HepG2 (cell line): Measurements from ENCODE around the gene SCYL1. TPM values are rescaled to one million over a fixed set of nuclear protein-coding genes. Genes with fewer than 3 reads are reported as not detected.
A peak's percentile ranks its signal among the peaks of the same experiment; 100 is the strongest.

Experiments
- ATAC-seq: fragments of 200-7000 bp; cut with Tn5 transposase; 3 replicates; pipeline ENCODE4 v1.9.1; 2020; ENCODE audit warnings: mild to moderate bottlenecking, moderate library complexity
- BruUV-seq: library from RNA; stranded (reverse); fragments of 400-500 nt; replicated peaks from 2 replicates; lab custom pipeline; 2021; lab: Mats Ljungman, UMichigan
- CTCF ChIA-PET: fragments of 300-600 bp; formaldehyde crosslinking; extraction: SDS; loops from one replicate; lab custom pipeline; 2021; ENCODE audit warnings: low total read pairs, inconsistent platforms, low intra/inter-chr PET ratio; lab: Yijun Ruan, JAX
- POLR2A ChIA-PET: fragments of 350-600 bp; sonication (Branson Sonifier 250); formaldehyde crosslinking; loops from one replicate; lab custom pipeline; 2020; ENCODE audit warnings: antibody characterized with exemption, inconsistent platforms; lab: Yijun Ruan, JAX
- DNase-seq: peaks from one replicate; pipeline ENCODE4 v3.0.0-alpha.2; 2015; ENCODE audit warnings: low spot score
- FAIRE-seq: peaks from 3 replicates; lab custom pipeline; 2011; peaks lifted over from hg19 to GRCh38; lab: Jason Lieb, UNC
- H2AFZ ChIP-seq: one replicate; pipeline ENCODE4 v1.6.1; 2011; ENCODE audit warnings: low read length, inconsistent platforms
- H3K27ac ChIP-seq: fragments of 300-600 bp; 3 replicates; pipeline ENCODE4 v1.8.0; 2011; ENCODE audit warnings: mixed run types, mild to moderate bottlenecking, mixed read lengths, low read length, inconsistent platforms; ENCODE audit not compliant: insufficient read depth; ENCODE audit errors: extremely low read length
- H3K27me3 ChIP-seq, 2 experiments: fragments of 200-600 bp in 1 of 2; 2 replicates in 1 of 2; 3 replicates in 1 of 2; pipeline versions ENCODE4 v1.6.0 to v1.8.0; 2011; ENCODE audit warnings: low read length in 2 of 2, mild to moderate bottlenecking in 2 of 2, moderate library complexity in 2 of 2, inconsistent platforms in 1 of 2; ENCODE audit not compliant: insufficient read depth in 2 of 2, control insufficient read depth in 1 of 2
- H3K36me3 ChIP-seq, 2 experiments: fragments of 200-600 bp in 1 of 2; replicated peaks in 1 of 2; 2 replicates in 1 of 2; 3 replicates in 1 of 2; pipeline versions ENCODE4 v1.5.1 to v1.8.0; 2011; ENCODE audit warnings: low read length in 2 of 2, inconsistent platforms in 1 of 2; ENCODE audit not compliant: insufficient read depth in 2 of 2, control insufficient read depth in 1 of 2
- H3K4me1 ChIP-seq: 2 replicates; pipeline ENCODE4 v1.5.1; 2012; ENCODE audit warnings: low read length, inconsistent platforms; ENCODE audit not compliant: insufficient read depth
- H3K4me2 ChIP-seq: 2 replicates; pipeline ENCODE4 v1.6.0; 2011; ENCODE audit warnings: low read depth, low read length, inconsistent platforms
- H3K4me3 ChIP-seq, 3 experiments: fragments of 200-600 bp in 1 of 3; sonication (generic), shearing (Covaris generic) in 1 of 3; replicated peaks in 1 of 3; 2 replicates each; pipeline ENCODE4 v1.5.1; 2011 to 2016; ENCODE audit warnings: low read length in 3 of 3, inconsistent platforms in 2 of 3, low read depth in 2 of 3, mild to moderate bottlenecking in 2 of 3, control low read depth in 1 of 3, mixed read lengths in 1 of 3; ENCODE audit not compliant: insufficient read depth in 1 of 3
- H3K79me2 ChIP-seq: one replicate; pipeline ENCODE4 v1.6.1; 2011; ENCODE audit warnings: low read length, inconsistent platforms; ENCODE audit not compliant: insufficient read depth
- H3K9ac ChIP-seq: 2 replicates; pipeline ENCODE4 v1.6.0; 2011; ENCODE audit warnings: mild to moderate bottlenecking, low read depth, low read length, inconsistent platforms; ENCODE audit not compliant: insufficient read depth
- H3K9me3 ChIP-seq: 2 replicates; pipeline ENCODE4 v1.5.1; 2012; ENCODE audit warnings: mild to moderate bottlenecking, low read length
- H4K20me1 ChIP-seq: 2 replicates; pipeline ENCODE4 v1.6.0; 2011; ENCODE audit warnings: inconsistent platforms, mild to moderate bottlenecking, low read length, moderate library complexity; ENCODE audit not compliant: insufficient read depth
- CENPBD1 ChIP-seq: sonication (generic); formaldehyde crosslinking; IDR thresholded peaks from 2 replicates; pipeline ENCODE4 v1.8.0; 2022; ENCODE audit warnings: missing genetic modification reagents, low read depth, mild to moderate bottlenecking, borderline replicate concordance
- HNRNPK ChIP-seq: fragments of 200-400 bp; formaldehyde crosslinking; IDR thresholded peaks from 2 replicates; pipeline ENCODE4 v1.6.1; 2018; ENCODE audit warnings: low read length, low read depth, moderate library complexity, mild to moderate bottlenecking; ENCODE audit not compliant: poor library complexity, severe bottlenecking
- IKZF4 ChIP-seq: sonication (generic); formaldehyde crosslinking; IDR thresholded peaks from 2 replicates; pipeline ENCODE4 v1.5.1; 2020; ENCODE audit warnings: borderline replicate concordance, mild to moderate bottlenecking, low read depth, missing genetic modification reagents; ENCODE audit errors: not compliant biosample characterization
- NFAT5 ChIP-seq: sonication (generic); formaldehyde crosslinking; IDR thresholded peaks from 2 replicates; pipeline ENCODE4 v1.4.0; 2020; ENCODE audit warnings: missing genetic modification reagents
- PCBP2 ChIP-seq: fragments of 200-400 bp; formaldehyde crosslinking; optimal IDR thresholded peaks from 2 replicates; pipeline ENCODE3; 2018; ENCODE audit warnings: low read length, low read depth; ENCODE audit not compliant: poor library complexity, severe bottlenecking
- SIX4 ChIP-seq: sonication (generic); formaldehyde crosslinking; IDR thresholded peaks from 2 replicates; pipeline ENCODE4 v1.4.0; 2020; ENCODE audit warnings: missing genetic modification reagents
- TFDP1 ChIP-seq: IDR thresholded peaks from 2 replicates; pipeline ENCODE4 v1.6.1; 2016; ENCODE audit warnings: missing compliant biosample characterization, missing genetic modification reagents, borderline replicate concordance
- TRIM22 ChIP-seq: fragments of 450-650 bp; IDR thresholded peaks from 2 replicates; pipeline ENCODE4 v1.6.1; 2017
- ZNF337 ChIP-seq: sonication (generic); formaldehyde crosslinking; IDR thresholded peaks from 2 replicates; pipeline ENCODE4 v1.5.1; 2020; ENCODE audit warnings: missing genetic modification reagents, low read depth, mild to moderate bottlenecking, borderline replicate concordance
- whole genome bisulfite sequencing: methylation state at CpG from one replicate; pipeline ENCODE4 v1.1.6; 2017; ENCODE audit warnings: low lambda C conversion rate; 5-methylcytosine and 5-hydroxymethylcytosine counted together
- in situ Hi-C: cut with HindIII; loops from 2 replicates; pipeline ENCODE4 v1.10.0; 2017; ENCODE audit warnings: low pct_unique_long_range_greater_than_20kb; ENCODE audit not compliant: extremely low pct_ligation_motif_present
- intact Hi-C: fragments of 100-400 bp; cut with micrococcal nuclease; formaldehyde crosslinking; loops from one replicate; pipeline ENCODE4 v1.10.0; 2022; ENCODE audit not compliant: unreplicated experiment
- polyA plus RNA-seq, 8 experiments: library from polyadenylated mRNA; depleted of rRNA in 3 of 8; stranded (reverse) in 7 of 8; unstranded in 1 of 8; fragments of >200 nt; fragmentation: Illumina TruSeq in 4 of 8; extraction: Trizol in 4 of 8; gene quantifications; 2 replicates each; pipeline versions ENCODE4 v1.2.1 to v1.2.3, GENCODE V29; 2011 to 2016; ENCODE audit warnings: low read depth in 4 of 8, missing spikeins in 1 of 8, mixed read lengths in 1 of 8; ENCODE audit not compliant: insufficient read depth in 1 of 8
- total RNA-seq, 5 experiments: library from RNA; depleted of rRNA; stranded (reverse); fragments of >200 nt; fragmentation: Illumina TruSeq; extraction: Trizol; gene quantifications; 2 replicates each; pipeline ENCODE4 v1.2.3, GENCODE V29; 2016; ENCODE audit warnings: low read depth in 1 of 5

The SCYL1 gene
- total and polyA plus RNA-seq, 2 of the 13 experiments (the other 11 are each of a cell fraction or from before 2014, with no cell fraction given), result 65.9 to 103 TPM

- no peaks in the 10 kb centered on the region for H3K36me3 ChIP-seq
- POLR2A ChIA-PET, result interaction anchor here (0.7 to 2.5 kb wide), 10 partner anchors 10 to 669 kb away, joined by 3 to 15 read pairs (median 4); partner anchors contain the start of genes MALAT1 and NEAT1
- H3K27ac ChIP-seq, result no peak overlapping the region
- no peak overlapping the region for H3K9ac ChIP-seq
- in situ Hi-C loops, result no loop called here
- no peak overlapping the region for H3K4me3 ChIP-seq
- H3K27me3 ChIP-seq, result no peaks in the 10 kb centered on the region
- CTCF ChIA-PET, result no interaction called here
- no peaks in the 10 kb centered on the region for H4K20me1 ChIP-seq
- DNase-seq (no peak), ATAC-seq (peak; percentile 61), FAIRE-seq (no peak)
- H3K4me2 ChIP-seq, result no peak overlapping the region
- intact Hi-C loops, result no loop called here
- WGBS, result 71% methylated on average over 4 of the region's 5 CpGs
- no peaks in the 10 kb centered on the region for H3K9me3 ChIP-seq
- H3K79me2 ChIP-seq, result no peaks in the 10 kb centered on the region
- peaks cover 19% of the 10 kb centered on the region for H3K4me1 ChIP-seq
- peak overlapping the region; percentile 86 for H2AFZ ChIP-seq
- TF ChIP-seq NFAT5 (CRISPR knock-in tag) (no peak), PCBP2 (peak; percentile 47), TRIM22 (0 out of 2 replicates have a peak, but pooled peaks have one; percentile 33), CENPBD1 (CRISPR knock-in tag) (no peak), TFDP1 (CRISPR knock-in tag) (no peak), SIX4 (CRISPR knock-in tag) (no peak), ZNF337 (CRISPR knock-in tag) (no peak), IKZF4 (no peak), HNRNPK (peak; percentile 69)
- BruUV-seq, result no TSS peak
Measured at GRCh38 chr11:65516135-65516968, 8.5 kb upstream of the SCYL1 start.
